Uterus (tissue), 2 donors: ENCODE data around the gene ZNF800.

Source experiments
- CTCF ChIP-seq, 4 experiments: fragments of 200-600 bp in 2 of 4; fragments of 450-650 bp in 2 of 4; sonication (generic) in 2 of 4; IDR thresholded peaks; one replicate each; pipeline ENCODE4 v1.5.1; 2016 to 2019; ENCODE audit warnings: antibody characterized with exemption in 4 of 4, mild to moderate bottlenecking in 2 of 4, moderate library complexity in 1 of 4
- POLR2A ChIP-seq, 2 donors: fragments of 450-650 bp; IDR thresholded peaks; one replicate each; pipeline ENCODE4 v1.6.1; 2016; ENCODE audit warnings: antibody characterized with exemption in 2 of 2, mild to moderate bottlenecking in 1 of 2, moderate library complexity in 1 of 2

DNA sequence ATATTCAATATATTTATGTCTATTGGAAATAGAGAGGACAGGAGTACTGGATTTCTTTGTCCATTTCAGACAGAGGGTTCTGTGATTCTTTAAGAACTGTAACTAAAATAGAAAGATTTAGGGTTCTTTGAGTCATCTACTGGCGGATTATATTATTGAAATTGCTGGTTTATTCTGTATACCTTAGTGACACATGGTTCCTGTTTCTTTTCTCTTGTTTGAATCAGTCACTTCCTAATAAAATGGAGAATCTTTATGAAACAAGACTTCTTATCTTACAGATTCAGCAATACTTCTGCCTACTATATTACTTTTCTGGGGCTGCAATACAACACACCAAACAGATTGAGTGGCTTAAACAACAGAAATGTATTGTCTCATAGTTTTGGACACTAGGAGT lies 20.8 kb upstream of the ZNF800 start:
- TF ChIP-seq POLR2A (IDR thresholded peaks at IDR 0.05): no peak
- TF ChIP-seq CTCF (IDR thresholded peaks at IDR 0.05): no peak
